Neutrophil (primary cell): Measurements from ENCODE around the gene PLEKHA7.
"Not testable (repeated sequence)": the region's sequence is repeated elsewhere in the genome, so short reads cannot be mapped to it uniquely, and the experiment has no call there.

Source experiments
- H3K27ac ChIP-seq: fragments of 200-600 bp; sonication (generic); 2 replicates; pipeline ENCODE4 v1.5.1; 2016; ENCODE audit warnings: mild to moderate bottlenecking, moderate library complexity
- H3K27me3 ChIP-seq: fragments of 200-600 bp; sonication (generic); 2 replicates; pipeline ENCODE4 v1.6.0; 2016; ENCODE audit warnings: mild to moderate bottlenecking
- H3K36me3 ChIP-seq: fragments of 200-600 bp; sonication (generic); 2 replicates; pipeline ENCODE4 v1.5.1; 2017
- H3K4me1 ChIP-seq, 2 experiments: fragments of 200-600 bp in 1 of 2; sonication (generic) in 1 of 2; 1 replicate in 1 of 2; 2 replicates in 1 of 2; pipeline versions ENCODE4 v1.5.1 to v1.6.1; 2013 to 2016; ENCODE audit warnings: low read depth in 1 of 2, low read length in 1 of 2, mild to moderate bottlenecking in 1 of 2, moderate library complexity in 1 of 2; ENCODE audit not compliant: control insufficient read depth in 1 of 2, insufficient read depth in 1 of 2
- H3K4me3 ChIP-seq, 2 experiments: fragments of 200-600 bp in 1 of 2; sonication (generic) in 1 of 2; 1 replicate in 1 of 2; 2 replicates in 1 of 2; pipeline ENCODE4 v1.5.1; 2013 to 2016; ENCODE audit warnings: low read depth in 1 of 2, low read length in 1 of 2, mild to moderate bottlenecking in 1 of 2, moderate library complexity in 1 of 2
- H3K9me3 ChIP-seq: fragments of 200-600 bp; sonication (generic); 2 replicates; pipeline ENCODE4 v1.5.1; 2016
- TF ChIP-seq, protein P1 (sequence below): fragments of 200-600 bp; sonication (generic); IDR thresholded peaks from 2 replicates; pipeline ENCODE4 v1.5.1; 2016; ENCODE audit warnings: antibody characterized with exemption

Gene PLEKHA7

DNA sequence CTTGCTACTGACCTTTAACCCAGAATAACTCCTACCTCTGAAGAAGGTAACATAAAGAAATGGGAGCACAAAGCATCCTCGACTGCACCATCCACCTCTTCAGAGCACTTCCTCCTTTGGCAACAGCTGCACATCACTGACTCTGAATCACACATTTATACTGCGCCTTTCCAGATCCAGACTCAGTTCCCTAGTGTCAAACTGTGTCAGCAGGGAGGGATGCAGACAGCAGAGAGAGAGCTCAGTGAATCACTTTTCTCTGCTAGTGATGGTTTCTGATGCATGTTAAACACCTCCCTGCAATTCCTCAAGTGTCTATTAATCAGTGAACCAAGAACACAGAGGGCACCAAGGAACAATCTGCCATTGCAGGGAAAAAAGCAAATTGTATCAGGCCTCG, 118.9 kb downstream of the PLEKHA7 start:
- Histone ChIP-seq H3K36me3 (no peaks in the 10 kb centered on the region), H3K9me3 (no peaks in the 10 kb centered on the region), H3K4me3 (no peak overlapping the region), H3K27me3 (peaks cover 9% of the 10 kb centered on the region), H3K4me1 (peaks cover 6 to 12% of the 10 kb centered on the region in 2 experiments), H3K27ac (no peak overlapping the region)
- TF ChIP-seq, protein P1, sequence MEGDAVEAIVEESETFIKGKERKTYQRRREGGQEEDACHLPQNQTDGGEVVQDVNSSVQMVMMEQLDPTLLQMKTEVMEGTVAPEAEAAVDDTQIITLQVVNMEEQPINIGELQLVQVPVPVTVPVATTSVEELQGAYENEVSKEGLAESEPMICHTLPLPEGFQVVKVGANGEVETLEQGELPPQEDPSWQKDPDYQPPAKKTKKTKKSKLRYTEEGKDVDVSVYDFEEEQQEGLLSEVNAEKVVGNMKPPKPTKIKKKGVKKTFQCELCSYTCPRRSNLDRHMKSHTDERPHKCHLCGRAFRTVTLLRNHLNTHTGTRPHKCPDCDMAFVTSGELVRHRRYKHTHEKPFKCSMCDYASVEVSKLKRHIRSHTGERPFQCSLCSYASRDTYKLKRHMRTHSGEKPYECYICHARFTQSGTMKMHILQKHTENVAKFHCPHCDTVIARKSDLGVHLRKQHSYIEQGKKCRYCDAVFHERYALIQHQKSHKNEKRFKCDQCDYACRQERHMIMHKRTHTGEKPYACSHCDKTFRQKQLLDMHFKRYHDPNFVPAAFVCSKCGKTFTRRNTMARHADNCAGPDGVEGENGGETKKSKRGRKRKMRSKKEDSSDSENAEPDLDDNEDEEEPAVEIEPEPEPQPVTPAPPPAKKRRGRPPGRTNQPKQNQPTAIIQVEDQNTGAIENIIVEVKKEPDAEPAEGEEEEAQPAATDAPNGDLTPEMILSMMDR: no peak

DNA sequence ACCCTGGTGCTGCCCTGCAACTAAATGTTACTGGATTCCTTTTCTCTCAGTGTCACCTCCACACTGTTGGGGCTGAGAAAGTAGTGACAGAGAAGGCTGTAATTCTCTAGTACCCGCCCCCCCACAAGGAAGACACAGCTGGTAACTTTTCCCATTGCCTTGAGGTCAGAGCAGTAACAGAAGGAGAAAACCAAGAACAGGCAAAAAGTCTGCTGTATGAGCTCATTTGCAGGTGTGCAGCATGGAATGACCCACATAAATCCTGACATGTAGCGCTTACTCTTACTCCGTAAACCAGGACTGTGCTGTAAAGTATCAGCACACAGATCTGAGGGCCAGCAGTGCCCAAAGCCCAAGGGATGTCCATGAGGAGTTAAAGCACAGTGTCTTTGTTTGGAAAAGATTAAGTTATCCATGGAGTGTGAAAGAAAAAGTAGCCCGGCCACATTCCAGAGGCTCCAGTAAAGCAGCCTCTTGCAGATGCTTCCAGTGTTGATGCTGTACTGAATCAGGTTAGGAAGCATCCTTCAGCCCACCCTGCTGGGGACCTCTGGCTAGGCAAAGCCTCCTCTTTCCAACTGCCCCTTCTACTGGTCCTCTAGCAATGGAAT, 120.7 kb downstream of the PLEKHA7 start:
- no peak overlapping the region for H3K27ac ChIP-seq
- H3K9me3 ChIP-seq: no peaks in the 10 kb centered on the region
- H3K27me3 ChIP-seq: peaks cover 9% of the 10 kb centered on the region
- H3K4me1 ChIP-seq: peaks cover 6 to 15% of the 10 kb centered on the region in 2 experiments
- H3K4me3 ChIP-seq: no peak overlapping the region
- TF ChIP-seq, protein P1: no peak
- H3K36me3 ChIP-seq: no peaks in the 10 kb centered on the region

DNA sequence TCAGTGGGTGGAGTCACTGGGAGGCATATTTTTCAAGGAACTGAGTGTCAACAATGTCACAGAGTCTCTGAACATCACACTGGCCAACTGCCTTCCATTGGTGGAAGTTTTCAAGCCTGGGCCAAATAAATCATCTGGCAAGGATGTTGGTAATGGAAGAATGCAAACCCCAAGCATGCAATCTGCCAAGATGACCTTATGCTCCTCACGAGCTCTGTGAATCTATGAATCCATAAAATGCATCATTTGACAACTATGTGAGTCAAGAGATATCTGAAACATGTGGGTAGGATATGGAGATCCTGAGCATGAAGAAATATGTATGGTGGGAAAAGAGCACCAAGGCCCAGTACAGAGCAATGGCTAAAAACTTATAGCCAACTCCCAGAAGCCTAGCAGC, 122.2 kb downstream of the PLEKHA7 start:
- Histone ChIP-seq H3K36me3 (no peaks in the 10 kb centered on the region), H3K4me1 (peaks cover 0 to 6% of the 10 kb centered on the region in 2 experiments), H3K27ac (no peak overlapping the region), H3K4me3 (no peak overlapping the region), H3K27me3 (peaks cover 9% of the 10 kb centered on the region), H3K9me3 (no peaks in the 10 kb centered on the region)
- TF ChIP-seq, protein P1: no peak

DNA sequence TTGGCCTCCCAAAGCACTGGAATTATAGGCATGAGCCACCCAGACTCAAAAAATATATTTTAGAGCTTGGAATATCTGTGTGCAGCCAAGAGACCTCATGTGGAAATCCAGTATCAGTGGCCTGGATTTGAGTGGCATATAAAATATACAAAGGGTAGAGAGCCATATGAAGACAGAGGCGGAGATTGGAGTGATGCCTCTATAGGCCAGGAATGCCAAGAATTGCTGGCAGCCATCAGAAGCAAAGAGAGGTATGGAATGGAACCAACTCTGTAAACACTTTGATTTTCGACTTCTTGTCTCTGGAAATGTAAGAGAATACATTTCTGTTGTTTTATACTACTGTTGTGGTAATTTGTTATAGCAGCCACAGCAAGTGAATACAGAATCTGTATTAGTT, 123.0 kb downstream of the PLEKHA7 start:
- Histone ChIP-seq H3K4me3 (no peak overlapping the region), H3K4me1 (peaks cover 0 to 6% of the 10 kb centered on the region in 2 experiments), H3K27ac (no peak overlapping the region), H3K9me3 (no peaks in the 10 kb centered on the region), H3K36me3 (no peaks in the 10 kb centered on the region), H3K27me3 (peaks cover 9% of the 10 kb centered on the region)
- TF ChIP-seq, protein P1: no peak

DNA sequence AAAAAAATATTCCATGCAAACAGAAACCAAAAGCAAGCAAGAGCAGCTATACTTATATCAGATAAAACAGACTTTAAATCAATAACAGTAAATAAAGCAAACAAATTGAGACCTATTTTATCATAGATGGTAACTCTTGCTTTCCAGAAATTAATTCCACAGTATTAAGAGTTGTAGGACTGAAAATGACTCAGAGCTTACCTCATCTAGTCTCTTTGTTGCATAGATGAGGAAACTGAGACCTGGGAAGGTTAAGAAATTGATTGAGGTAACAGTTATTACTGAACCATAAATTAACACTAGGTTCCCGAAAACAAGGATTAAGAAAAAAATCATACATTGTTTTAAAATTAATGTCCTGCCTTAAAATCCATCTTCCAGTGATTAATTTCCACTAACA, 123.8 kb downstream of the PLEKHA7 start:
- Histone ChIP-seq H3K4me1 (peaks cover 0 to 6% of the 10 kb centered on the region in 2 experiments), H3K27me3 (peaks cover 6% of the 10 kb centered on the region), H3K4me3 (no peak overlapping the region), H3K9me3 (no peaks in the 10 kb centered on the region), H3K27ac (no peak overlapping the region), H3K36me3 (no peaks in the 10 kb centered on the region)
- TF ChIP-seq, protein P1: no peak

DNA sequence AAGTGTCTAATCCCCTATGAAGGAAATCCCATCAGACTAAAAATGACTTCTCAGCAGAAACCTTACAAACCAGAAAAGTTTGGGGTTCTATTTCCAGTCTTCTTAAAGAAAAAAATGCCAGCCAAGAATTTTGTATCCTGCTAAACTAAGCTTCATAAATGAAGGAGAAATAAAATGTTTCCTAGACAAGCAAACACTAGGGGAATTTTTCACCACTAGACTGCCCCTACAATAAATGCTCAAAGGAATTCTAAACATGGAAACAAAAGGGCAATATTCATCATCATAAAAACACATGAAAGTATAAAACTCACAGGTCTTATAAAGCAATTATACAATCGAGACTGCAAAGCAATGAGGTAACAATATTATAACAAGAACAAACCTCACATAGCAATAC, 124.3 kb downstream of the PLEKHA7 start:
- TF ChIP-seq, protein P1: no peak
- Histone ChIP-seq H3K27me3 (peaks cover 5% of the 10 kb centered on the region), H3K4me1 (peaks cover 0 to 6% of the 10 kb centered on the region in 2 experiments), H3K27ac (no peak overlapping the region), H3K9me3 (no peaks in the 10 kb centered on the region), H3K4me3 (no peak overlapping the region), H3K36me3 (no peaks in the 10 kb centered on the region)

DNA sequence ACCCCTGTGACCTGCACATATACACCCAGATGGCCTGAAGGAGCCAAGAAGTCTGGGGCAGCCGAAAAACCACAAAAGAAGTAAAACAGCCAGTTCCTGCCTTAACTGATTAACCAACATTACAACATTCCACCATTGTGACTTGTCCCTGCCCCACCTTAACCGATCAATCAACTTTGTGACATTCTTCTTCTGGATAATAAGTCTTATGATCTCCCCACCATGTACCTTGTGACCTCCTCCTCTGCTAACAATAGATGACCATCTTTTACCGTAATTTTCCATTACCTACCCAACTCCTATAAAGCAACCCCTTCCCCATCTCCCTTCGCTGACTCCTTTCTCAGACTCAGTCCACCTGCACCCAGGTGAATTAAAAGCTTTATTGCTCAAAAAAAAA, 125.2 kb downstream of the PLEKHA7 start:
- H3K27ac ChIP-seq, H3K36me3 ChIP-seq: not testable (repeated sequence)

DNA sequence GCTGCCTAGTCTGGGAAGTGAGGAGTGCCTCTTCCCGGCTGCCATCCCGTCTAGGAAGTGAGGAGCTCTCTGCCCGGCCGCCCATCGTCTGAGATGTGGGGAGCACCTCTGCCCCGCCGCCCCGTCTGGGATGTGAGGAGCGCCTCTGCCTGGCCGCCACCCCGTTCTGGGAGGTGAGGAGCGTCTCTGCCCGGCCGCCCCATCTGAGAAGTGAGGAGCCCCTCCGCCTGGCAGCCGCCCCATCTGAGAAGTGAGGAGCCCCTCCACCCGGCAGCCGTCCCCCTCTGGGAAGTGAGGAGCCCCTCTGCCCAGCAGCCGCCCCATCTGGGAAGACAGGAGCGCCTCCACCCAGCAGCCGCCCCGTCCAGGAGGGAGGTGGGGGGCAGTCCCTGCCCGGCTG, 126.3 kb downstream of the PLEKHA7 start:
- H3K27ac ChIP-seq, H3K27me3 ChIP-seq, H3K36me3 ChIP-seq, H3K4me1 ChIP-seq, H3K9me3 ChIP-seq, H3K4me3 ChIP-seq: not testable (repeated sequence)

More for the DNA sequence above, 125.2 kb downstream of the PLEKHA7 start:
- not testable (repeated sequence) for H3K4me3 ChIP-seq, H3K9me3 ChIP-seq, H3K4me1 ChIP-seq, H3K27me3 ChIP-seq
